NOMO-1 (cell line): ENCODE measurements around the gene C22orf39.
"Not testable (repeated sequence)": the region's sequence is repeated elsewhere in the genome, so short reads cannot be mapped to it uniquely, and the experiment has no call there.

ENCODE experiments used
- DNase-seq, 2 experiments: peaks; one replicate each; lab custom pipeline; 2025; ENCODE audit not compliant: unreplicated experiment in 2 of 2; lab: John Stamatoyannopoulos, UW

The C22orf39 gene

GRCh38 chr22:19455033-19455432 is 7.5 kb upstream of the C22orf39 start:
- no peak for DNase-seq

- no peak for DNase-seq
These were observed 6.6 kb upstream of the C22orf39 start for GRCh38 chr22:19454156-19454555.

- no peak for DNase-seq
These were observed 6.2 kb upstream of the C22orf39 start for GRCh38 chr22:19453718-19454117.

- no peak for DNase-seq
These were observed 4.1 kb upstream of the C22orf39 start for GRCh38 chr22:19451570-19451969.

- DNase-seq, result no peak
These were observed 3.1 kb upstream of the C22orf39 start for GRCh38 chr22:19450363-19451175.

GRCh38 chr22:19449422-19449767 is 1.9 kb upstream of the C22orf39 start:
- DNase-seq, result no peak

- no peak for DNase-seq
These were observed 1.4 kb upstream of the C22orf39 start for GRCh38 chr22:19448739-19449421.

GRCh38 chr22:19448076-19448607 is 631 bp upstream of the C22orf39 start:
- DNase-seq, result no peak

GRCh38 chr22:19446603-19447329 is 745 bp downstream of the C22orf39 start:
- no peak for DNase-seq

GRCh38 chr22:19445279-19445982 is 2.1 kb downstream of the C22orf39 start:
- not testable (repeated sequence) for DNase-seq

GRCh38 chr22:19443544-19444211 is 3.8 kb downstream of the C22orf39 start:
- no peak for DNase-seq

- DNase-seq, result no peak
These were observed 5.3 kb downstream of the C22orf39 start for GRCh38 chr22:19442166-19442565.

GRCh38 chr22:19440411-19441195 is 6.9 kb downstream of the C22orf39 start:
- no peak for DNase-seq

GRCh38 chr22:19438298-19438697 is 9.2 kb downstream of the C22orf39 start:
- no peak for DNase-seq

- DNase-seq, result not testable (repeated sequence)
These were observed 10.9 kb downstream of the C22orf39 start for GRCh38 chr22:19436444-19437161.

GRCh38 chr22:19434829-19435580 is 12.5 kb downstream of the C22orf39 start:
- DNase-seq, result no peak

GRCh38 chr22:19434401-19434800 is 13.1 kb downstream of the C22orf39 start:
- DNase-seq, result no peak
